K562 (cell line): ENCODE data around the gene ABCC11. TPM values are rescaled to one million over a fixed set of nuclear protein-coding genes. Genes with fewer than 3 reads are reported as not detected.

Experiments used
- ARID3A ChIP-seq: IDR thresholded peaks from 2 replicates; pipeline ENCODE4 v1.6.1; 2012; ENCODE audit warnings: low read depth, low read length, improper control_type of control experiment, borderline replicate concordance
- CGGBP1 ChIP-seq: fragments of 250-450 bp; sonication (Bioruptor Pico); IDR thresholded peaks from 2 replicates; pipeline ENCODE4 v1.9.0; 2021; ENCODE audit warnings: mild to moderate bottlenecking
- DDX20 ChIP-seq: fragments of 450-650 bp; IDR thresholded peaks from 2 replicates; pipeline ENCODE4 v1.6.1; 2016; ENCODE audit warnings: missing genetic modification characterization, low read depth, mild to moderate bottlenecking, missing compliant biosample characterization, moderate library complexity
- FOS ChIP-seq: IDR thresholded peaks from 3 replicates; pipeline ENCODE4 v1.6.1; 2011; ENCODE audit not compliant: insufficient read length; ENCODE audit errors: extremely low read depth
- FOXP1 ChIP-seq: sonication (generic); formaldehyde crosslinking; IDR thresholded peaks from 2 replicates; pipeline ENCODE4 v1.8.0; 2022; ENCODE audit warnings: mild to moderate bottlenecking, missing genetic modification reagents
- JUND ChIP-seq, 2 experiments: IDR thresholded peaks; 2 replicates in 1 of 2; 3 replicates in 1 of 2; pipeline ENCODE4 v1.6.1; 2011; ENCODE audit warnings: borderline replicate concordance in 2 of 2, low read depth in 2 of 2, low read length in 2 of 2, improper control_type of control experiment in 1 of 2, missing biosample characterization in 1 of 2, missing genetic modification characterization in 1 of 2, missing genetic modification reagents in 1 of 2
- MAX ChIP-seq: sonication (generic); formaldehyde crosslinking; IDR thresholded peaks from 2 replicates; pipeline ENCODE4 v1.9.0; 2022; ENCODE audit warnings: mild to moderate bottlenecking, missing genetic modification reagents
- NCOA6 ChIP-seq: fragments of 450-650 bp; IDR thresholded peaks from 2 replicates; pipeline ENCODE4 v1.6.1; 2017; ENCODE audit warnings: mild to moderate bottlenecking
- SMARCA5 ChIP-seq: fragments of 450-650 bp; IDR thresholded peaks from 2 replicates; pipeline ENCODE4 v1.6.1; 2016
- STAG1 ChIP-seq: sonication (generic); formaldehyde crosslinking; IDR thresholded peaks from 2 replicates; pipeline ENCODE4 v1.5.0; 2020; ENCODE audit warnings: missing genetic modification reagents, borderline replicate concordance
- ZNF589 ChIP-seq: fragments of 200-800 bp; sonication (Bioruptor generic); IDR thresholded peaks from 2 replicates; pipeline ENCODE4 v1.6.1; 2016; ENCODE audit warnings: low read depth, missing genetic modification characterization, missing compliant biosample characterization
- ZNF696 ChIP-seq: fragments of 250-450 bp; sonication (Bioruptor Pico); conservative IDR thresholded peaks from 2 replicates; pipeline ENCODE4 v1.4.0; 2020; ENCODE audit warnings: mild to moderate bottlenecking, moderate library complexity
- ZNF75A ChIP-seq: fragments of 450-650 bp; formaldehyde crosslinking; IDR thresholded peaks from 2 replicates; pipeline ENCODE4 v1.4.0; 2020; ENCODE audit warnings: mild to moderate bottlenecking
- polyA plus RNA-seq, 8 experiments: library from polyadenylated mRNA; depleted of rRNA in 4 of 8; stranded (reverse) in 5 of 8; unstranded in 3 of 8; fragments of >200 nt; fragmentation: Nextera tagmentation in 2 of 8; fragmentation: Illumina TruSeq in 1 of 8; extraction: Ambion mirVana in 2 of 8; extraction: Trizol in 1 of 8; gene quantifications; 2 replicates each; pipeline versions ENCODE4 v1.2.1 to v1.2.3, GENCODE V29; 2011 to 2014; ENCODE audit warnings: inconsistent platforms in 1 of 8, missing spikeins in 1 of 8
- total RNA-seq, 7 experiments: library from RNA; depleted of rRNA in 6 of 7; stranded (reverse); fragments of >200 nt in 6 of 7; fragmentation: Illumina TruSeq in 2 of 7; extraction: Trizol in 2 of 7; gene quantifications; 2 replicates each; pipeline versions ENCODE4 v1.2.1 to v1.2.3, GENCODE V29; 2011 to 2021; ENCODE audit warnings: low replicate concordance in 1 of 7
- TF ChIP-seq, protein P1 (sequence below): fragments of 250-450 bp; sonication (Bioruptor Pico); IDR thresholded peaks from 2 replicates; pipeline ENCODE4 v1.8.0; 2021; ENCODE audit warnings: borderline replicate concordance, mild to moderate bottlenecking, moderate library complexity; ENCODE audit not compliant: poor library complexity, severe bottlenecking
- TF ChIP-seq, protein P2 (sequence below): fragments of 200-800 bp; sonication (Bioruptor generic); IDR thresholded peaks from 2 replicates; pipeline ENCODE4 v1.6.1; 2016; ENCODE audit warnings: missing genetic modification characterization, missing compliant biosample characterization
- TF ChIP-seq, protein P3 (sequence below), 2 experiments: fragments of 450-650 bp; conservative IDR thresholded peaks; 2 replicates each; pipeline ENCODE4 v1.6.1; 2017; ENCODE audit warnings: mild to moderate bottlenecking in 2 of 2, moderate library complexity in 2 of 2

The ABCC11 gene
- total and polyA plus RNA-seq, 9 of the 15 experiments (the other 6 are each of a cell fraction or from before 2014, with no cell fraction given) = 0.04 to 0.14 (median 0.04) TPM; not detected in 6

GRCh38 chr16:48117217-48118105 is 129.9 kb downstream of the ABCC11 start (continued):
- TF ChIP-seq CGGBP1 (CRISPR knock-in tag) (no peak), ARID3A (no peak), DDX20 (tag) (no peak), ZNF589 (CRISPR knock-in tag) (no peak), ZNF75A (CRISPR knock-in tag) (no peak), STAG1 (CRISPR knock-in tag) (peak; percentile 60; the same call in 1 of the 2 replicates), NCOA6 (no peak), SMARCA5 (no peak), MAX (no peak), FOXP1 (CRISPR knock-in tag) (no peak), ZNF696 (CRISPR knock-in tag) (no peak), FOS (no peak), JUND (IDR thresholded peaks at IDR 0.05; ENCODE audit: borderline replicate concordance, low read depth, low read length) (0 out of 2 replicates have a peak, but pooled peaks have one; percentile 4), JUND (tag; IDR thresholded peaks at IDR 0.05; ENCODE audit: borderline replicate concordance, low read depth, low read length) (no peak)
- TF ChIP-seq, protein P1, sequence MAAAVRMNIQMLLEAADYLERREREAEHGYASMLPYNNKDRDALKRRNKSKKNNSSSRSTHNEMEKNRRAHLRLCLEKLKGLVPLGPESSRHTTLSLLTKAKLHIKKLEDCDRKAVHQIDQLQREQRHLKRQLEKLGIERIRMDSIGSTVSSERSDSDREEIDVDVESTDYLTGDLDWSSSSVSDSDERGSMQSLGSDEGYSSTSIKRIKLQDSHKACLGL (CRISPR knock-in tag) = no peak
- TF ChIP-seq, protein P2, sequence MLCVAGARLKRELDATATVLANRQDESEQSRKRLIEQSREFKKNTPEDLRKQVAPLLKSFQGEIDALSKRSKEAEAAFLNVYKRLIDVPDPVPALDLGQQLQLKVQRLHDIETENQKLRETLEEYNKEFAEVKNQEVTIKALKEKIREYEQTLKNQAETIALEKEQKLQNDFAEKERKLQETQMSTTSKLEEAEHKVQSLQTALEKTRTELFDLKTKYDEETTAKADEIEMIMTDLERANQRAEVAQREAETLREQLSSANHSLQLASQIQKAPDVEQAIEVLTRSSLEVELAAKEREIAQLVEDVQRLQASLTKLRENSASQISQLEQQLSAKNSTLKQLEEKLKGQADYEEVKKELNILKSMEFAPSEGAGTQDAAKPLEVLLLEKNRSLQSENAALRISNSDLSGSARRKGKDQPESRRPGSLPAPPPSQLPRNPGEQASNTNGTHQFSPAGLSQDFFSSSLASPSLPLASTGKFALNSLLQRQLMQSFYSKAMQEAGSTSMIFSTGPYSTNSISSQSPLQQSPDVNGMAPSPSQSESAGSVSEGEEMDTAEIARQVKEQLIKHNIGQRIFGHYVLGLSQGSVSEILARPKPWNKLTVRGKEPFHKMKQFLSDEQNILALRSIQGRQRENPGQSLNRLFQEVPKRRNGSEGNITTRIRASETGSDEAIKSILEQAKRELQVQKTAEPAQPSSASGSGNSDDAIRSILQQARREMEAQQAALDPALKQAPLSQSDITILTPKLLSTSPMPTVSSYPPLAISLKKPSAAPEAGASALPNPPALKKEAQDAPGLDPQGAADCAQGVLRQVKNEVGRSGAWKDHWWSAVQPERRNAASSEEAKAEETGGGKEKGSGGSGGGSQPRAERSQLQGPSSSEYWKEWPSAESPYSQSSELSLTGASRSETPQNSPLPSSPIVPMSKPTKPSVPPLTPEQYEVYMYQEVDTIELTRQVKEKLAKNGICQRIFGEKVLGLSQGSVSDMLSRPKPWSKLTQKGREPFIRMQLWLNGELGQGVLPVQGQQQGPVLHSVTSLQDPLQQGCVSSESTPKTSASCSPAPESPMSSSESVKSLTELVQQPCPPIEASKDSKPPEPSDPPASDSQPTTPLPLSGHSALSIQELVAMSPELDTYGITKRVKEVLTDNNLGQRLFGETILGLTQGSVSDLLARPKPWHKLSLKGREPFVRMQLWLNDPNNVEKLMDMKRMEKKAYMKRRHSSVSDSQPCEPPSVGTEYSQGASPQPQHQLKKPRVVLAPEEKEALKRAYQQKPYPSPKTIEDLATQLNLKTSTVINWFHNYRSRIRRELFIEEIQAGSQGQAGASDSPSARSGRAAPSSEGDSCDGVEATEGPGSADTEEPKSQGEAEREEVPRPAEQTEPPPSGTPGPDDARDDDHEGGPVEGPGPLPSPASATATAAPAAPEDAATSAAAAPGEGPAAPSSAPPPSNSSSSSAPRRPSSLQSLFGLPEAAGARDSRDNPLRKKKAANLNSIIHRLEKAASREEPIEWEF (CRISPR knock-in tag) = no peak
- TF ChIP-seq, protein P3, sequence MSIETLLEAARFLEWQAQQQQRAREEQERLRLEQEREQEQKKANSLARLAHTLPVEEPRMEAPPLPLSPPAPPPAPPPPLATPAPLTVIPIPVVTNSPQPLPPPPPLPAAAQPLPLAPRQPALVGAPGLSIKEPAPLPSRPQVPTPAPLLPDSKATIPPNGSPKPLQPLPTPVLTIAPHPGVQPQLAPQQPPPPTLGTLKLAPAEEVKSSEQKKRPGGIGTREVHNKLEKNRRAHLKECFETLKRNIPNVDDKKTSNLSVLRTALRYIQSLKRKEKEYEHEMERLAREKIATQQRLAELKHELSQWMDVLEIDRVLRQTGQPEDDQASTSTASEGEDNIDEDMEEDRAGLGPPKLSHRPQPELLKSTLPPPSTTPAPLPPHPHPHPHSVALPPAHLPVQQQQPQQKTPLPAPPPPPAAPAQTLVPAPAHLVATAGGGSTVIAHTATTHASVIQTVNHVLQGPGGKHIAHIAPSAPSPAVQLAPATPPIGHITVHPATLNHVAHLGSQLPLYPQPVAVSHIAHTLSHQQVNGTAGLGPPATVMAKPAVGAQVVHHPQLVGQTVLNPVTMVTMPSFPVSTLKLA (conservative IDR thresholded peaks at IDR 0.05) = no peak
